SK-N-SH (cell line): ENCODE measurements around the gene CGGBP1. TPM values are rescaled to one million over a fixed set of nuclear protein-coding genes. Genes with fewer than 3 reads are reported as not detected.

Source experiments
- CTCF ChIA-PET: fragments of 300-600, 350-600 bp; formaldehyde crosslinking; extraction: SDS; loops from one replicate; lab custom pipeline; 2021; lab: Yijun Ruan, JAX
- POLR2A ChIA-PET: fragments of 350-600 bp; sonication (Branson Sonifier 250); formaldehyde crosslinking; extraction: SDS; loops from one replicate; lab custom pipeline; 2020; ENCODE audit warnings: antibody characterized with exemption, inconsistent platforms; lab: Yijun Ruan, JAX
- DNase-seq: peaks from one replicate; pipeline ENCODE4 v3.0.0; 2012
- H2AFZ ChIP-seq: fragments of 200-600 bp; sonication (generic); 2 replicates; pipeline ENCODE4 v1.8.1; 2016; ENCODE audit warnings: antibody characterized with exemption, mild to moderate bottlenecking, low read depth
- H3F3A ChIP-seq: fragments of 200-600 bp; sonication (generic); replicated peaks from 2 replicates; pipeline ENCODE3; 2016; ENCODE audit warnings: antibody characterized with exemption, mild to moderate bottlenecking; ENCODE audit not compliant: insufficient read depth
- H3K27ac ChIP-seq, 2 experiments: fragments of 200-500 bp in 1 of 2; fragments of 200-600 bp in 1 of 2; sonication (Bioruptor generic) in 1 of 2; sonication (generic), shearing (Covaris generic) in 1 of 2; 2 replicates each; pipeline versions ENCODE4 v1.5.1 to v1.6.1; 2014 to 2016; ENCODE audit warnings: low read depth in 2 of 2, inconsistent platforms in 1 of 2, low read length in 1 of 2, mild to moderate bottlenecking in 1 of 2, mixed read lengths in 1 of 2
- H3K27me3 ChIP-seq: fragments of 200-600 bp; sonication (generic), shearing (Covaris generic); 2 replicates; pipeline ENCODE4 v1.6.1; 2016; ENCODE audit warnings: mixed run types; ENCODE audit not compliant: insufficient read depth
- H3K36me3 ChIP-seq, 2 experiments: fragments of 200-500 bp in 1 of 2; fragments of 200-600 bp in 1 of 2; sonication (Bioruptor generic) in 1 of 2; sonication (generic) in 1 of 2; replicated peaks in 1 of 2; 2 replicates each; pipeline versions ENCODE3 to v1.5.1; 2014 to 2016; ENCODE audit warnings: low read length in 1 of 2, mild to moderate bottlenecking in 1 of 2; ENCODE audit not compliant: insufficient read depth in 2 of 2, control insufficient read depth in 1 of 2
- H3K4me1 ChIP-seq, 2 experiments: fragments of 200-500 bp in 1 of 2; fragments of 200-600 bp in 1 of 2; sonication (Bioruptor generic) in 1 of 2; sonication (generic), shearing (Covaris generic) in 1 of 2; 2 replicates each; pipeline versions ENCODE4 v1.5.1 to v1.6.1; 2014 to 2016; ENCODE audit warnings: low read depth in 1 of 2, low read length in 1 of 2, mixed run types in 1 of 2; ENCODE audit not compliant: insufficient read depth in 2 of 2, control insufficient read depth in 1 of 2
- H3K4me2 ChIP-seq: fragments of 200-600 bp; sonication (generic), shearing (Covaris generic); 2 replicates; pipeline ENCODE4 v1.6.1; 2017; ENCODE audit warnings: mixed run types
- H3K4me3 ChIP-seq, 2 experiments: fragments of 200-500 bp in 1 of 2; fragments of 200-600 bp in 1 of 2; sonication (Bioruptor generic) in 1 of 2; sonication (generic), shearing (Covaris generic) in 1 of 2; 2 replicates each; pipeline versions ENCODE4 v1.5.1 to v1.8.1; 2014 to 2016; ENCODE audit warnings: low read depth in 2 of 2, inconsistent platforms in 1 of 2, low read length in 1 of 2, mild to moderate bottlenecking in 1 of 2, mixed read lengths in 1 of 2, moderate library complexity in 1 of 2
- H3K79me2 ChIP-seq: fragments of 200-600 bp; sonication (generic); 2 replicates; pipeline ENCODE4 v1.8.1; 2017; ENCODE audit warnings: mild to moderate bottlenecking; ENCODE audit not compliant: insufficient read depth
- H3K9ac ChIP-seq: fragments of 200-600 bp; sonication (generic); 2 replicates; pipeline ENCODE4 v1.6.1; 2017; ENCODE audit warnings: mixed run types
- H3K9me2 ChIP-seq: fragments of 200-600 bp; sonication (generic); 2 replicates; pipeline ENCODE4 v1.6.1; 2017; ENCODE audit warnings: mixed run types
- H3K9me3 ChIP-seq: fragments of 200-600 bp; sonication (generic); 2 replicates; pipeline ENCODE4 v1.6.1; 2017; ENCODE audit warnings: mixed run types, mild to moderate bottlenecking, moderate library complexity
- H4K20me1 ChIP-seq: fragments of 200-600 bp; sonication (generic); 2 replicates; pipeline ENCODE4 v1.6.1; 2017; ENCODE audit warnings: mild to moderate bottlenecking, mixed run types; ENCODE audit not compliant: insufficient read depth
- CHD2 ChIP-seq: fragments of 150-350 bp; IDR thresholded peaks from 2 replicates; pipeline ENCODE4 v1.6.1; 2018; ENCODE audit warnings: low read length; ENCODE audit not compliant: partially characterized antibody
- ELF1 ChIP-seq: IDR thresholded peaks from 2 replicates; pipeline ENCODE4 v1.4.0; 2012
- FOSL2 ChIP-seq: IDR thresholded peaks from 2 replicates; pipeline ENCODE4 v1.4.0; 2012; ENCODE audit warnings: low read depth, mild to moderate bottlenecking, moderate library complexity, borderline replicate concordance
- FOXJ3 ChIP-seq: sonication (generic); formaldehyde crosslinking; IDR thresholded peaks from 2 replicates; pipeline ENCODE4 v1.5.1; 2020; ENCODE audit warnings: mild to moderate bottlenecking, missing genetic modification reagents
- FOXM1 ChIP-seq: IDR thresholded peaks from 2 replicates; pipeline ENCODE4 v1.4.0; 2012; ENCODE audit warnings: low read depth, mild to moderate bottlenecking
- GATA2 ChIP-seq: sonication (generic); formaldehyde crosslinking; IDR thresholded peaks from 2 replicates; pipeline ENCODE4 v1.5.0; 2020; ENCODE audit warnings: mild to moderate bottlenecking, missing genetic modification reagents
- IRF3 ChIP-seq: fragments of 150-350 bp; IDR thresholded peaks from 2 replicates; pipeline ENCODE4 v1.6.1; 2016; ENCODE audit warnings: mild to moderate bottlenecking, low read depth, low read length
- JUND ChIP-seq: IDR thresholded peaks from 2 replicates; pipeline ENCODE4 v1.4.0; 2012
- MEF2A ChIP-seq: IDR thresholded peaks from 2 replicates; pipeline ENCODE4 v1.4.0; 2012; ENCODE audit warnings: low read depth, borderline replicate concordance
- RAD21 ChIP-seq: IDR thresholded peaks from 2 replicates; pipeline ENCODE4 v1.6.1; 2012; ENCODE audit warnings: mild to moderate bottlenecking, low read length
- RXRA ChIP-seq: IDR thresholded peaks from 2 replicates; pipeline ENCODE4 v1.4.0; 2012; ENCODE audit warnings: low read depth, mild to moderate bottlenecking, borderline replicate concordance
- SIN3A ChIP-seq: IDR thresholded peaks from 2 replicates; pipeline ENCODE4 v1.6.1; 2012; ENCODE audit warnings: low read depth, mild to moderate bottlenecking, low read length, moderate library complexity, borderline replicate concordance
- SMC3 ChIP-seq: IDR thresholded peaks from 2 replicates; pipeline ENCODE4 v1.6.1; 2012; ENCODE audit warnings: low read depth, low read length, improper control_type of control experiment
- TAF1 ChIP-seq: IDR thresholded peaks from 2 replicates; pipeline ENCODE4 v1.6.1; 2012; ENCODE audit warnings: low read depth, mild to moderate bottlenecking, low read length, moderate library complexity, borderline replicate concordance
- TCF12 ChIP-seq: IDR thresholded peaks from 2 replicates; pipeline ENCODE4 v1.4.0; 2012
- TEAD4 ChIP-seq: IDR thresholded peaks from 2 replicates; pipeline ENCODE4 v1.4.0; 2012; ENCODE audit warnings: mild to moderate bottlenecking, borderline replicate concordance; ENCODE audit not compliant: insufficient read depth
- USF1 ChIP-seq: IDR thresholded peaks from 2 replicates; pipeline ENCODE4 v1.4.0; 2012; ENCODE audit warnings: low read depth, borderline replicate concordance
- polyA plus RNA-seq, 3 experiments: library from polyadenylated mRNA; depleted of rRNA; stranded (reverse); fragments of >200 nt; gene quantifications; 2 replicates each; pipeline ENCODE4 v1.2.3, GENCODE V29; 2012
- TF ChIP-seq, protein P1 (sequence below): IDR thresholded peaks from 2 replicates; pipeline ENCODE4 v1.6.1; 2012; ENCODE audit warnings: mild to moderate bottlenecking, low read depth, low read length, moderate library complexity
- TF ChIP-seq, protein P2 (sequence below): IDR thresholded peaks from 2 replicates; pipeline ENCODE4 v1.4.0; 2012; ENCODE audit warnings: low read depth
- TF ChIP-seq, protein P3 (sequence below): fragments of 200-600 bp; sonication (generic); IDR thresholded peaks from 2 replicates; pipeline ENCODE4 v1.6.1; 2017; ENCODE audit warnings: antibody characterized with exemption, mild to moderate bottlenecking, moderate library complexity

Gene CGGBP1
- polyA plus RNA-seq, 1 of the 3 experiments (the other 2 are of a cell fraction): 34.5 TPM

DNA sequence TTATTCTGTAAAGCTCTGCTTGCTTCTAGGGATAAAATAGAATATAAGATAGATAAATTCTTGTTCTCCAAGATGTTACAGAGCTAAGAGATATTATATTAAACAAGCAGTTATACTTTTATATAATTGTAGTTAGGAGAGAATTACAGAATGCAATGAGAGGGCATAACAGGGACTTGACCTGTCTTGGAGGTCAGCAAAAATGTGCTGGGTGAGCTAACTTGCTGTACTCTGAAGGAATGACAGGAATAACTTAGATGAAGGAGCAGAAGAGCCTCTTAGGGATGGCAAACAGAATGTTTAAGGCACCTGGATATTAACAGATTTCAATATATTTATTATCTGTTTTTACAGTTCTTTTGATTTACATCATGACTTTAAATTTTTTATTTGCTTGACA, 33.5 kb upstream of the CGGBP1 start:
- H3K27me3 ChIP-seq: no peaks in the 10 kb centered on the region
- 0 out of 2 replicates have a peak, but pooled peaks cover 8% of the 10 kb centered on the region for H4K20me1 ChIP-seq
- TF ChIP-seq, protein P1, sequence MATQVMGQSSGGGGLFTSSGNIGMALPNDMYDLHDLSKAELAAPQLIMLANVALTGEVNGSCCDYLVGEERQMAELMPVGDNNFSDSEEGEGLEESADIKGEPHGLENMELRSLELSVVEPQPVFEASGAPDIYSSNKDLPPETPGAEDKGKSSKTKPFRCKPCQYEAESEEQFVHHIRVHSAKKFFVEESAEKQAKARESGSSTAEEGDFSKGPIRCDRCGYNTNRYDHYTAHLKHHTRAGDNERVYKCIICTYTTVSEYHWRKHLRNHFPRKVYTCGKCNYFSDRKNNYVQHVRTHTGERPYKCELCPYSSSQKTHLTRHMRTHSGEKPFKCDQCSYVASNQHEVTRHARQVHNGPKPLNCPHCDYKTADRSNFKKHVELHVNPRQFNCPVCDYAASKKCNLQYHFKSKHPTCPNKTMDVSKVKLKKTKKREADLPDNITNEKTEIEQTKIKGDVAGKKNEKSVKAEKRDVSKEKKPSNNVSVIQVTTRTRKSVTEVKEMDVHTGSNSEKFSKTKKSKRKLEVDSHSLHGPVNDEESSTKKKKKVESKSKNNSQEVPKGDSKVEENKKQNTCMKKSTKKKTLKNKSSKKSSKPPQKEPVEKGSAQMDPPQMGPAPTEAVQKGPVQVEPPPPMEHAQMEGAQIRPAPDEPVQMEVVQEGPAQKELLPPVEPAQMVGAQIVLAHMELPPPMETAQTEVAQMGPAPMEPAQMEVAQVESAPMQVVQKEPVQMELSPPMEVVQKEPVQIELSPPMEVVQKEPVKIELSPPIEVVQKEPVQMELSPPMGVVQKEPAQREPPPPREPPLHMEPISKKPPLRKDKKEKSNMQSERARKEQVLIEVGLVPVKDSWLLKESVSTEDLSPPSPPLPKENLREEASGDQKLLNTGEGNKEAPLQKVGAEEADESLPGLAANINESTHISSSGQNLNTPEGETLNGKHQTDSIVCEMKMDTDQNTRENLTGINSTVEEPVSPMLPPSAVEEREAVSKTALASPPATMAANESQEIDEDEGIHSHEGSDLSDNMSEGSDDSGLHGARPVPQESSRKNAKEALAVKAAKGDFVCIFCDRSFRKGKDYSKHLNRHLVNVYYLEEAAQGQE: no peak
- no peak for TF ChIP-seq USF1
- TF ChIP-seq IRF3: no peak
- TF ChIP-seq FOSL2: no peak
- no peak for TF ChIP-seq GATA2
- TF ChIP-seq SMC3: no peak
- TF ChIP-seq ELF1: no peak
- TF ChIP-seq, protein P2, sequence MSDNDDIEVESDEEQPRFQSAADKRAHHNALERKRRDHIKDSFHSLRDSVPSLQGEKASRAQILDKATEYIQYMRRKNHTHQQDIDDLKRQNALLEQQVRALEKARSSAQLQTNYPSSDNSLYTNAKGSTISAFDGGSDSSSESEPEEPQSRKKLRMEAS: no peak
- no peak for TF ChIP-seq TEAD4
- no peak for TF ChIP-seq FOXM1
- TF ChIP-seq JUND: no peak
- no peak for TF ChIP-seq RAD21
- no peak for TF ChIP-seq SIN3A
- no peak for TF ChIP-seq MEF2A
- TF ChIP-seq RXRA: no peak
- TF ChIP-seq FOXJ3 (CRISPR knock-in tag): no peak
- no peak for TF ChIP-seq TAF1
- no peak for TF ChIP-seq CHD2
- no peak for TF ChIP-seq TCF12
- TF ChIP-seq, protein P3, sequence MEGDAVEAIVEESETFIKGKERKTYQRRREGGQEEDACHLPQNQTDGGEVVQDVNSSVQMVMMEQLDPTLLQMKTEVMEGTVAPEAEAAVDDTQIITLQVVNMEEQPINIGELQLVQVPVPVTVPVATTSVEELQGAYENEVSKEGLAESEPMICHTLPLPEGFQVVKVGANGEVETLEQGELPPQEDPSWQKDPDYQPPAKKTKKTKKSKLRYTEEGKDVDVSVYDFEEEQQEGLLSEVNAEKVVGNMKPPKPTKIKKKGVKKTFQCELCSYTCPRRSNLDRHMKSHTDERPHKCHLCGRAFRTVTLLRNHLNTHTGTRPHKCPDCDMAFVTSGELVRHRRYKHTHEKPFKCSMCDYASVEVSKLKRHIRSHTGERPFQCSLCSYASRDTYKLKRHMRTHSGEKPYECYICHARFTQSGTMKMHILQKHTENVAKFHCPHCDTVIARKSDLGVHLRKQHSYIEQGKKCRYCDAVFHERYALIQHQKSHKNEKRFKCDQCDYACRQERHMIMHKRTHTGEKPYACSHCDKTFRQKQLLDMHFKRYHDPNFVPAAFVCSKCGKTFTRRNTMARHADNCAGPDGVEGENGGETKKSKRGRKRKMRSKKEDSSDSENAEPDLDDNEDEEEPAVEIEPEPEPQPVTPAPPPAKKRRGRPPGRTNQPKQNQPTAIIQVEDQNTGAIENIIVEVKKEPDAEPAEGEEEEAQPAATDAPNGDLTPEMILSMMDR: no peak
- TF ChIP-seq, all 33 proteins: peak for 0
- Histone ChIP-seq H2AFZ (no peak overlapping the region), H3K4me2 (no peak overlapping the region), H3K4me3 (no peak overlapping the region), H3K79me2 (peaks cover 46% of the 10 kb centered on the region), H3K36me3 (peaks cover 21 to 37% of the 10 kb centered on the region in 2 experiments), H3K9ac (no peak overlapping the region), H3F3A (no peaks in the 10 kb centered on the region), H3K4me1 (peaks cover 0 to 2% of the 10 kb centered on the region in 2 experiments; a peak in 2 of 4 replicates), H3K9me3 (no peaks in the 10 kb centered on the region), H3K27ac (no peak overlapping the region), H3K9me2 (no peaks in the 10 kb centered on the region; the same call in 1 of the 2 replicates)
- ChIA-PET POLR2A (no interaction called here), CTCF (no interaction called here)
- DNase-seq: no peak
